ENCODE measurements around the gene IGSF23.

The IGSF23 gene

GRCh38 chr19:44645407-44646048 is 32.2 kb downstream of the IGSF23 start:
- no peaks in the 10 kb centered on the region for H3K79me2 ChIP-seq (ENCODE audit: control insufficient read depth, low read length)
- H3K9me3 ChIP-seq (ENCODE audit: control insufficient read depth, insufficient read depth, low read length), result no peaks in the 10 kb centered on the region
- no peaks in the 10 kb centered on the region for H4K20me1 ChIP-seq (ENCODE audit: control insufficient read depth, insufficient read depth, low read depth, low read length)
- H3K36me3 ChIP-seq (ENCODE audit: control insufficient read depth, low read length), result no peaks in the 10 kb centered on the region
- H3K27me3 ChIP-seq (ENCODE audit: control insufficient read depth, low read length), result no peaks in the 10 kb centered on the region
- TF ChIP-seq EZH2phosphoT487 (IDR thresholded peaks at IDR 0.05; ENCODE audit: borderline replicate concordance, low read length) (no peak), CTCF (IDR thresholded peaks at IDR 0.05; ENCODE audit: low read depth, low read length, poor library complexity, severe bottlenecking) (no peak)
- H3K4me2 ChIP-seq (ENCODE audit: low read length), result no peak overlapping the region
- no peak overlapping the region for H3K27ac ChIP-seq (ENCODE audit: low read depth, low read length)
- H3K9me2 ChIP-seq (replicated peaks; ENCODE audit: control insufficient read depth, low read length), result no peaks in the 10 kb centered on the region
- H3F3A ChIP-seq (ENCODE audit: control insufficient read depth, insufficient read depth), result no peaks in the 10 kb centered on the region
- H3K4me3 ChIP-seq (ENCODE audit: low read length), result no peak overlapping the region
- no peaks in the 10 kb centered on the region for H3K4me1 ChIP-seq (ENCODE audit: control insufficient read depth, low read length)

- H3K9me2 ChIP-seq (replicated peaks; ENCODE audit: control insufficient read depth, low read length), result no peaks in the 10 kb centered on the region
- no peaks in the 10 kb centered on the region for H3K79me2 ChIP-seq (ENCODE audit: control insufficient read depth, low read length)
- no peaks in the 10 kb centered on the region for H3K27me3 ChIP-seq (ENCODE audit: control insufficient read depth, low read length)
- no peaks in the 10 kb centered on the region for H3K36me3 ChIP-seq (ENCODE audit: control insufficient read depth, low read length)
- no peak overlapping the region for H3K27ac ChIP-seq (ENCODE audit: low read depth, low read length)
- no peaks in the 10 kb centered on the region for H3K4me1 ChIP-seq (ENCODE audit: control insufficient read depth, low read length)
- H3K4me2 ChIP-seq (ENCODE audit: low read length), result no peak overlapping the region
- H3K4me3 ChIP-seq (ENCODE audit: low read length), result no peak overlapping the region
- no peaks in the 10 kb centered on the region for H3F3A ChIP-seq (ENCODE audit: control insufficient read depth, insufficient read depth)
- TF ChIP-seq EZH2phosphoT487 (IDR thresholded peaks at IDR 0.05; ENCODE audit: borderline replicate concordance, low read length) (no peak), CTCF (IDR thresholded peaks at IDR 0.05; ENCODE audit: low read depth, low read length, poor library complexity, severe bottlenecking) (no peak)
- H4K20me1 ChIP-seq (ENCODE audit: control insufficient read depth, insufficient read depth, low read depth, low read length), result no peaks in the 10 kb centered on the region
- no peaks in the 10 kb centered on the region for H3K9me3 ChIP-seq (ENCODE audit: control insufficient read depth, insufficient read depth, low read length)
Measured at GRCh38 chr19:44646049-44646416, 32.7 kb downstream of the IGSF23 start.

- H3K27ac ChIP-seq (ENCODE audit: low read depth, low read length), result no peak overlapping the region
- H3K4me1 ChIP-seq (ENCODE audit: control insufficient read depth, low read length), result no peaks in the 10 kb centered on the region
- no peaks in the 10 kb centered on the region for H3K79me2 ChIP-seq (ENCODE audit: control insufficient read depth, low read length)
- no peaks in the 10 kb centered on the region for H4K20me1 ChIP-seq (ENCODE audit: control insufficient read depth, insufficient read depth, low read depth, low read length)
- TF ChIP-seq CTCF (IDR thresholded peaks at IDR 0.05; ENCODE audit: low read depth, low read length, poor library complexity, severe bottlenecking) (no peak), EZH2phosphoT487 (IDR thresholded peaks at IDR 0.05; ENCODE audit: borderline replicate concordance, low read length) (no peak)
- no peaks in the 10 kb centered on the region for H3K9me3 ChIP-seq (ENCODE audit: control insufficient read depth, insufficient read depth, low read length)
- no peaks in the 10 kb centered on the region for H3K9me2 ChIP-seq (replicated peaks; ENCODE audit: control insufficient read depth, low read length)
- no peaks in the 10 kb centered on the region for H3K27me3 ChIP-seq (ENCODE audit: control insufficient read depth, low read length)
- H3K4me2 ChIP-seq (ENCODE audit: low read length), result no peak overlapping the region
- H3F3A ChIP-seq (ENCODE audit: control insufficient read depth, insufficient read depth), result no peaks in the 10 kb centered on the region
- H3K36me3 ChIP-seq (ENCODE audit: control insufficient read depth, low read length), result no peaks in the 10 kb centered on the region
- no peak overlapping the region for H3K4me3 ChIP-seq (ENCODE audit: low read length)
Measured at GRCh38 chr19:44647144-44647543, 33.8 kb downstream of the IGSF23 start.

Data from DOHH2 (cell line).